Keratinocyte (primary cell): ENCODE data around the gene LRRC10B. TPM values are rescaled to one million over a fixed set of nuclear protein-coding genes. Genes with fewer than 3 reads are reported as not detected.

Source experiments
- DNase-seq: peaks from one replicate; pipeline ENCODE4 v3.0.0-alpha.2; 2011; ENCODE audit warnings: low read depth, missing footprints, low spot score
- FAIRE-seq: peaks from 2 replicates; lab custom pipeline; 2011; peaks lifted over from hg19 to GRCh38; lab: Jason Lieb, UNC
- H2AFZ ChIP-seq: 2 replicates; pipeline ENCODE4 v1.6.0; 2012; ENCODE audit warnings: low read length, control low read depth, inconsistent platforms; ENCODE audit not compliant: control insufficient read depth
- H3K27ac ChIP-seq: 2 replicates; pipeline ENCODE4 v1.5.1; 2011; ENCODE audit warnings: low read length; ENCODE audit not compliant: control insufficient read depth, insufficient read depth
- H3K27me3 ChIP-seq: 3 replicates; pipeline ENCODE4 v1.6.0; 2011; ENCODE audit warnings: low read length; ENCODE audit not compliant: control insufficient read depth, insufficient read depth; ENCODE audit errors: extremely low read depth
- H3K36me3 ChIP-seq, 2 experiments: 2 replicates in 1 of 2; 3 replicates in 1 of 2; pipeline ENCODE4 v1.5.1; 2011; ENCODE audit warnings: low read length in 2 of 2, mild to moderate bottlenecking in 1 of 2; ENCODE audit not compliant: control insufficient read depth in 2 of 2, insufficient read depth in 2 of 2; ENCODE audit errors: extremely low read depth in 1 of 2
- H3K4me1 ChIP-seq: 3 replicates; pipeline ENCODE4 v1.5.1; 2011; ENCODE audit warnings: low read length; ENCODE audit not compliant: control insufficient read depth, insufficient read depth; ENCODE audit errors: extremely low read depth
- H3K4me2 ChIP-seq: 3 replicates; pipeline ENCODE4 v1.6.0; 2011; ENCODE audit warnings: low read depth, low read length; ENCODE audit not compliant: control insufficient read depth, insufficient read depth; ENCODE audit errors: extremely low read depth
- H3K4me3 ChIP-seq, 3 experiments: fragments of 200-600 bp in 1 of 3; sonication (generic) in 1 of 3; 2 replicates in 2 of 3; 3 replicates in 1 of 3; pipeline ENCODE4 v1.5.1; 2011 to 2016; ENCODE audit warnings: low read length in 3 of 3, mild to moderate bottlenecking in 3 of 3, control low read depth in 2 of 3, inconsistent platforms in 1 of 3, low read depth in 1 of 3, mixed read lengths in 1 of 3, mixed run types in 1 of 3, moderate library complexity in 1 of 3; ENCODE audit not compliant: control insufficient read depth in 2 of 3, insufficient read depth in 2 of 3; ENCODE audit errors: extremely low read depth in 1 of 3
- H3K79me2 ChIP-seq: 2 replicates; pipeline ENCODE4 v1.6.0; 2012; ENCODE audit warnings: low read length; ENCODE audit not compliant: control insufficient read depth, insufficient read depth
- H3K9ac ChIP-seq: 3 replicates; pipeline ENCODE4 v1.6.0; 2011; ENCODE audit warnings: low read length; ENCODE audit not compliant: control insufficient read depth, insufficient read depth; ENCODE audit errors: extremely low read depth
- H3K9me1 ChIP-seq: 3 replicates; pipeline ENCODE4 v1.6.0; 2011; ENCODE audit warnings: low read length; ENCODE audit not compliant: control insufficient read depth, insufficient read depth; ENCODE audit errors: extremely low read depth
- H3K9me3 ChIP-seq: 2 replicates; pipeline ENCODE4 v1.5.1; 2012; ENCODE audit warnings: low read depth, low read length; ENCODE audit not compliant: control insufficient read depth
- H4K20me1 ChIP-seq: 3 replicates; pipeline ENCODE4 v1.6.0; 2011; ENCODE audit warnings: low read length; ENCODE audit not compliant: control insufficient read depth, insufficient read depth; ENCODE audit errors: extremely low read depth
- CTCF ChIP-seq, 3 experiments: IDR thresholded peaks in 1 of 3; conservative IDR thresholded peaks in 1 of 3; optimal IDR thresholded peaks in 1 of 3; 2 replicates in 2 of 3; 3 replicates in 1 of 3; pipeline versions ENCODE3 to v1.5.1; 2011; ENCODE audit warnings: low read length in 3 of 3, mild to moderate bottlenecking in 3 of 3, moderate library complexity in 2 of 3, control low read depth in 1 of 3, inconsistent platforms in 1 of 3; ENCODE audit not compliant: insufficient read depth in 2 of 3; ENCODE audit errors: extremely low read depth in 1 of 3
- EZH2 ChIP-seq: IDR thresholded peaks from one replicate; pipeline ENCODE4 v1.6.1; 2012; ENCODE audit warnings: inconsistent platforms, mild to moderate bottlenecking, low read length, moderate library complexity
- dilution Hi-C: fragments of 300-500 bp; cut with MboI; formaldehyde crosslinking; loops from one replicate; pipeline ENCODE4 v1.7.0; 2020; ENCODE audit warnings: low sequenced_read_pairs; ENCODE audit not compliant: extremely low pct_ligation_motif_present
- polyA plus RNA-seq, 5 experiments: library from polyadenylated mRNA; depleted of rRNA in 3 of 5; stranded (reverse) in 3 of 5; stranded (forward) in 1 of 5; unstranded in 1 of 5; fragments of >200 nt; gene quantifications; 1 replicate in 1 of 5; 2 replicates in 3 of 5; 3 replicates in 1 of 5; pipeline versions ENCODE4 v1.2.1 to v1.2.3, GENCODE V29; 2011 to 2012; ENCODE audit warnings: missing spikeins in 2 of 5, low read depth in 1 of 5, low replicate concordance in 1 of 5

Gene LRRC10B
- polyA plus RNA-seq, 1 donor (not counting 4 experiments of a cell fraction or from before 2014, with no cell fraction given) = not detected

DNA sequence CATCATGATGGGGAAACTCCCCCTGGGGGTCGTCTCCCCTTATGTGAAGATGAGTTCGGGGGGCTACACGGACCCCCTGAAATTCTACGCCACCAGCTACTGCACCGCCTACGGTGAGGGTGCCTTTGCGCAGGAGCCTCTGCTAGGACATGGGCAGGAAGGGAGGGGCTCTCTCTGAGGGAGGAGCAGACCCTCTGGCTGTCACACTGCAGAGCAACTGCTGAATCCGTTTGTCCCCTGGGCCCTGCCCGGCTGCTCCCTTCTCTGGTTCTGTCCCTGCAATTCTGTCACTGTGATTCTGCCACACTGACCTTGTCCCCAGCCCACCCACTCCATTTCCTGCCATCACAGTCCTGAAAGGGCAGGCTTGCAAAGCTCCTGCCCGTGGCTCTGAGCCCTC, 26.7 kb upstream of the LRRC10B start:
- dilution Hi-C loops = no loop called here
- no peaks in the 10 kb centered on the region for H4K20me1 ChIP-seq
- no peaks in the 10 kb centered on the region for H3K9me1 ChIP-seq
- H3K4me2 ChIP-seq = no peak overlapping the region
- H3K9me3 ChIP-seq = no peaks in the 10 kb centered on the region
- H3K4me3 ChIP-seq = no peak overlapping the region
- H3K36me3 ChIP-seq = no peaks in the 10 kb centered on the region
- no peak overlapping the region for H2AFZ ChIP-seq
- FAIRE-seq (no peak), DNase-seq (no peak)
- H3K27me3 ChIP-seq = peaks cover 15% of the 10 kb centered on the region
- peaks cover 4% of the 10 kb centered on the region for H3K4me1 ChIP-seq
- no peak for TF ChIP-seq EZH2
- TF ChIP-seq CTCF (optimal IDR thresholded peaks at IDR 0.05 in 1 of 3, IDR thresholded peaks at IDR 0.05 in 1 of 3, conservative IDR thresholded peaks at IDR 0.05 in 1 of 3; ENCODE audit: extremely low read depth in 1 of 3, insufficient read depth in 2 of 3, low read length in 3 of 3) = no peak
- no peaks in the 10 kb centered on the region for H3K79me2 ChIP-seq
- H3K27ac ChIP-seq = no peak overlapping the region
- H3K9ac ChIP-seq = no peak overlapping the region

- no peak overlapping the region for H3K4me3 ChIP-seq
- no peaks in the 10 kb centered on the region for H3K9me3 ChIP-seq
- H3K36me3 ChIP-seq = no peaks in the 10 kb centered on the region
- no peak for FAIRE-seq
- TF ChIP-seq EZH2 (no peak), CTCF (optimal IDR thresholded peaks at IDR 0.05 in 1 of 3, IDR thresholded peaks at IDR 0.05 in 1 of 3, conservative IDR thresholded peaks at IDR 0.05 in 1 of 3; ENCODE audit: extremely low read depth in 1 of 3, insufficient read depth in 2 of 3, low read length in 3 of 3) (peak; percentile 57 to 79 (median 76))
- no peaks in the 10 kb centered on the region for H3K79me2 ChIP-seq
- no peaks in the 10 kb centered on the region for H4K20me1 ChIP-seq
- DNase-seq = no peak
- H3K27ac ChIP-seq = no peak overlapping the region
- dilution Hi-C loops = no loop called here
- H3K4me2 ChIP-seq = no peak overlapping the region
- H2AFZ ChIP-seq = no peak overlapping the region
- no peak overlapping the region for H3K9ac ChIP-seq
- no peaks in the 10 kb centered on the region for H3K9me1 ChIP-seq
- peaks cover under 1% of the 10 kb centered on the region for H3K4me1 ChIP-seq
- H3K27me3 ChIP-seq = peaks cover 12% of the 10 kb centered on the region
Observed at GRCh38 chr11:61482513-61482912, 26.0 kb upstream of the LRRC10B start.
